Activated T-cell treated with anti-CD3 and anti-CD28 coated beads, Interleukin-2, amount 50 U/mL, for 24 hours (primary cell): ENCODE data around the gene EYA2.

Source experiments
- DNase-seq: peaks from one replicate; pipeline ENCODE4 v3.0.0-alpha.2; 2020
- H3K27ac Mint-ChIP-seq: 2 replicates; pipeline ENCODE4 v1.8.0; 2020; ENCODE audit warnings: mild to moderate bottlenecking, mixed read lengths
- H3K27me3 Mint-ChIP-seq: 2 replicates; pipeline ENCODE4 v1.8.0; 2020; ENCODE audit warnings: mixed read lengths
- H3K36me3 Mint-ChIP-seq: 2 replicates; pipeline ENCODE4 v1.8.0; 2020; ENCODE audit warnings: low read depth, mixed read lengths
- H3K4me1 Mint-ChIP-seq: 2 replicates; pipeline ENCODE4 v1.8.0; 2020; ENCODE audit warnings: low read depth, mixed read lengths
- H3K4me3 Mint-ChIP-seq: 2 replicates; pipeline ENCODE4 v1.8.0; 2020; ENCODE audit warnings: mild to moderate bottlenecking, moderate library complexity, mixed read lengths
- H3K9me3 Mint-ChIP-seq: 2 replicates; pipeline ENCODE4 v1.8.0; 2020; ENCODE audit warnings: mixed read lengths

EYA2 gene

GRCh38 chr20:47093320-47093966 is 198.8 kb downstream of the EYA2 start:
- H3K9me3 Mint-ChIP-seq: no peaks in the 10 kb centered on the region
- peaks cover 2% of the 10 kb centered on the region for H3K27me3 Mint-ChIP-seq
- no peak overlapping the region for H3K27ac Mint-ChIP-seq
- no peak overlapping the region for H3K4me3 Mint-ChIP-seq
- no peak for DNase-seq
- H3K36me3 Mint-ChIP-seq: no peaks in the 10 kb centered on the region
- H3K4me1 Mint-ChIP-seq: no peaks in the 10 kb centered on the region

- no peak overlapping the region for H3K4me3 Mint-ChIP-seq
- no peak for DNase-seq
- H3K27ac Mint-ChIP-seq: no peak overlapping the region
- H3K4me1 Mint-ChIP-seq: no peaks in the 10 kb centered on the region
- peaks cover 9% of the 10 kb centered on the region for H3K27me3 Mint-ChIP-seq
- no peaks in the 10 kb centered on the region for H3K9me3 Mint-ChIP-seq
- no peaks in the 10 kb centered on the region for H3K36me3 Mint-ChIP-seq
Measured at GRCh38 chr20:47095690-47096089, 201.0 kb downstream of the EYA2 start.

- Mint-ChIP-seq H3K9me3 (peaks cover 10% of the 10 kb centered on the region), H3K27me3 (peaks cover 12% of the 10 kb centered on the region), H3K4me1 (no peaks in the 10 kb centered on the region), H3K36me3 (no peaks in the 10 kb centered on the region), H3K4me3 (no peak overlapping the region), H3K27ac (no peak overlapping the region)
- no peak for DNase-seq
Measured at GRCh38 chr20:47097691-47098622, 203.3 kb downstream of the EYA2 start.

GRCh38 chr20:47099093-47099492 is 204.4 kb downstream of the EYA2 start:
- Mint-ChIP-seq H3K4me1 (no peaks in the 10 kb centered on the region), H3K27me3 (peaks cover 12% of the 10 kb centered on the region)

GRCh38 chr20:47099825-47100441 is 205.3 kb downstream of the EYA2 start:
- DNase-seq: no peak
- H3K9me3 Mint-ChIP-seq: peaks cover 15% of the 10 kb centered on the region
- no peak overlapping the region for H3K27ac Mint-ChIP-seq
- no peak overlapping the region for H3K4me3 Mint-ChIP-seq
- H3K36me3 Mint-ChIP-seq: no peaks in the 10 kb centered on the region
- no peaks in the 10 kb centered on the region for H3K4me1 Mint-ChIP-seq
- peaks cover 13% of the 10 kb centered on the region for H3K27me3 Mint-ChIP-seq

More at GRCh38 chr20:47099093-47099492, 204.4 kb downstream of the EYA2 start:
- H3K27ac Mint-ChIP-seq: no peak overlapping the region
- H3K9me3 Mint-ChIP-seq: peaks cover 15% of the 10 kb centered on the region
- H3K36me3 Mint-ChIP-seq: no peaks in the 10 kb centered on the region
- no peak for DNase-seq
- no peak overlapping the region for H3K4me3 Mint-ChIP-seq

- H3K27ac Mint-ChIP-seq: no peak overlapping the region
- peaks cover 27% of the 10 kb centered on the region for H3K27me3 Mint-ChIP-seq
- no peaks in the 10 kb centered on the region for H3K4me1 Mint-ChIP-seq
- DNase-seq: no peak
- H3K36me3 Mint-ChIP-seq: no peaks in the 10 kb centered on the region
- peaks cover 15% of the 10 kb centered on the region for H3K9me3 Mint-ChIP-seq
- H3K4me3 Mint-ChIP-seq: no peak overlapping the region
Measured at GRCh38 chr20:47102629-47103028, 208.0 kb downstream of the EYA2 start.

- Mint-ChIP-seq H3K27ac (no peak overlapping the region), H3K4me1 (no peaks in the 10 kb centered on the region), H3K9me3 (peaks cover 19% of the 10 kb centered on the region), H3K4me3 (no peak overlapping the region), H3K27me3 (peaks cover 21% of the 10 kb centered on the region), H3K36me3 (no peaks in the 10 kb centered on the region)
- no peak for DNase-seq
Measured at GRCh38 chr20:47106786-47107185, 212.1 kb downstream of the EYA2 start.

- Mint-ChIP-seq H3K4me1 (no peaks in the 10 kb centered on the region), H3K36me3 (no peaks in the 10 kb centered on the region), H3K4me3 (no peak overlapping the region), H3K9me3 (peaks cover 8% of the 10 kb centered on the region), H3K27ac (no peak overlapping the region), H3K27me3 (peaks cover 17% of the 10 kb centered on the region)
- no peak for DNase-seq
Measured at GRCh38 chr20:47108994-47109393, 214.4 kb downstream of the EYA2 start.

GRCh38 chr20:47110819-47111218 is 216.2 kb downstream of the EYA2 start:
- H3K36me3 Mint-ChIP-seq: no peaks in the 10 kb centered on the region

GRCh38 chr20:47111576-47111975 is 216.9 kb downstream of the EYA2 start:
- Mint-ChIP-seq H3K4me3 (no peak overlapping the region), H3K27ac (no peak overlapping the region), H3K27me3 (peaks cover 10% of the 10 kb centered on the region), H3K36me3 (no peaks in the 10 kb centered on the region), H3K9me3 (peaks cover 8% of the 10 kb centered on the region), H3K4me1 (no peaks in the 10 kb centered on the region)
- no peak for DNase-seq

More at GRCh38 chr20:47110819-47111218, 216.2 kb downstream of the EYA2 start:
- no peaks in the 10 kb centered on the region for H3K4me1 Mint-ChIP-seq
- H3K27ac Mint-ChIP-seq: no peak overlapping the region
- peaks cover 13% of the 10 kb centered on the region for H3K27me3 Mint-ChIP-seq
- no peak for DNase-seq
- peaks cover 8% of the 10 kb centered on the region for H3K9me3 Mint-ChIP-seq
- H3K4me3 Mint-ChIP-seq: no peak overlapping the region

- Mint-ChIP-seq H3K4me1 (no peaks in the 10 kb centered on the region), H3K27me3 (peaks cover 5% of the 10 kb centered on the region), H3K36me3 (no peaks in the 10 kb centered on the region)
Measured at GRCh38 chr20:47113362-47114109, 218.9 kb downstream of the EYA2 start.

GRCh38 chr20:47115694-47116093 is 221.1 kb downstream of the EYA2 start:
- no peak overlapping the region for H3K4me3 Mint-ChIP-seq
- H3K9me3 Mint-ChIP-seq: peaks cover 8% of the 10 kb centered on the region
- no peak for DNase-seq
- H3K36me3 Mint-ChIP-seq: no peaks in the 10 kb centered on the region
- H3K27ac Mint-ChIP-seq: no peak overlapping the region
- peaks cover 18% of the 10 kb centered on the region for H3K27me3 Mint-ChIP-seq
- no peaks in the 10 kb centered on the region for H3K4me1 Mint-ChIP-seq

More at GRCh38 chr20:47113362-47114109, 218.9 kb downstream of the EYA2 start:
- Mint-ChIP-seq H3K4me3 (no peak overlapping the region), H3K27ac (no peak overlapping the region), H3K9me3 (peaks cover 8% of the 10 kb centered on the region)
- DNase-seq: no peak

GRCh38 chr20:47117371-47117770 is 222.7 kb downstream of the EYA2 start:
- no peaks in the 10 kb centered on the region for H3K4me1 Mint-ChIP-seq
- no peaks in the 10 kb centered on the region for H3K36me3 Mint-ChIP-seq
- H3K4me3 Mint-ChIP-seq: no peak overlapping the region
- no peak for DNase-seq
- H3K27me3 Mint-ChIP-seq: peaks cover 21% of the 10 kb centered on the region
- no peaks in the 10 kb centered on the region for H3K9me3 Mint-ChIP-seq
- H3K27ac Mint-ChIP-seq: no peak overlapping the region

GRCh38 chr20:47117773-47118172 is 223.1 kb downstream of the EYA2 start:
- Mint-ChIP-seq H3K4me1 (no peaks in the 10 kb centered on the region), H3K27ac (no peak overlapping the region), H3K9me3 (no peaks in the 10 kb centered on the region), H3K36me3 (no peaks in the 10 kb centered on the region), H3K4me3 (no peak overlapping the region), H3K27me3 (peaks cover 21% of the 10 kb centered on the region)
- no peak for DNase-seq
